LNCAP (cell line): Measurements from ENCODE around the gene CSRNP3.

Experiments used
- CTCF ChIP-seq: fragments of 450-650 bp; IDR thresholded peaks from 2 replicates; pipeline ENCODE4 v1.5.1; 2017; ENCODE audit warnings: mild to moderate bottlenecking

The CSRNP3 gene, protein sequence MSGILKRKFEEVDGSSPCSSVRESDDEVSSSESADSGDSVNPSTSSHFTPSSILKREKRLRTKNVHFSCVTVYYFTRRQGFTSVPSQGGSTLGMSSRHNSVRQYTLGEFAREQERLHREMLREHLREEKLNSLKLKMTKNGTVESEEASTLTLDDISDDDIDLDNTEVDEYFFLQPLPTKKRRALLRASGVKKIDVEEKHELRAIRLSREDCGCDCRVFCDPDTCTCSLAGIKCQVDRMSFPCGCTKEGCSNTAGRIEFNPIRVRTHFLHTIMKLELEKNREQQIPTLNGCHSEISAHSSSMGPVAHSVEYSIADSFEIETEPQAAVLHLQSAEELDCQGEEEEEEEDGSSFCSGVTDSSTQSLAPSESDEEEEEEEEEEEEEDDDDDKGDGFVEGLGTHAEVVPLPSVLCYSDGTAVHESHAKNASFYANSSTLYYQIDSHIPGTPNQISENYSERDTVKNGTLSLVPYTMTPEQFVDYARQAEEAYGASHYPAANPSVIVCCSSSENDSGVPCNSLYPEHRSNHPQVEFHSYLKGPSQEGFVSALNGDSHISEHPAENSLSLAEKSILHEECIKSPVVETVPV

DNA sequence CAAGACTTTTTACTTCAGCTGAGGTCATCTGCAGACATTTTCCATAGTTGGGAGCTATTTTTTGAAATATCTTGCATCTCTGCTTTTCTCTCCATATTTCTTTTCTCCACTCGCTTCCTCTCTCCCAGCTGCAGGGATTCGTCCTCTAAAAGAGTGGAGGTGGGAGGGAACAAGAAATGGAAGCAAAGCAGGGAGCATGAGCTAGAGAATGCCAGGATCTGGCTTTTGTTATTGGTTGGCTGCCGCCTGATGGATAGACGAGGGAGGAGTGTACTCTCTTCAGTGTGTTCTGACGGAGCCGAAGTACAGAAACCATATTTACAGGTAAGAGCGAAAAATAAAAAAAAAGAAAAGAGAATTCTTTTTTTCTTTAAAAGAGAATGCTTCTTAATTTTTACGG, at the start of gene CSRNP3:
CSRNP3 (plus strand) TSS at position 282 of the 400 bp plus-strand sequence. CDS start 125,368 bp downstream, outside the sequence.
- TF ChIP-seq CTCF = no peak

DNA sequence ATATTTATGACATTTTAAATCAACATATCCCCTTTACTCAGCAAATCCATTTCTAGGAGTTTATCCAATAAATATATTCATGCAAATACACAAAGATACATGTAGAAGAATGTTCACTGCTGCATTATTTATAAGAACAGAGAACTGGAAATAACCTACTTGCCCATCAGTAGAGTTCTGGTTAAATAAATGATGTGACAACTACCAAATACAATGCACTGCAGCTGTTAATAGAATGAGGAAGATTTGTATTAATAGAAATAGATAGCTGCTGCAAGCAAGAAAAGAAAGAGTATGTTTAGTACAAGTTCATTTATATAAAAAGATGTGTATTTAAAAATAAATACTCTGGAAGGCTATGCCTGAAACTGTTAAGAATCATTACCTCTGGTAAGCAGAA, 49.3 kb upstream of the CSRNP3 start:
- TF ChIP-seq CTCF = no peak

GRCh38 chr2:165423081-165423480, 46.4 kb upstream of the CSRNP3 start:
- no peak for TF ChIP-seq CTCF

DNA sequence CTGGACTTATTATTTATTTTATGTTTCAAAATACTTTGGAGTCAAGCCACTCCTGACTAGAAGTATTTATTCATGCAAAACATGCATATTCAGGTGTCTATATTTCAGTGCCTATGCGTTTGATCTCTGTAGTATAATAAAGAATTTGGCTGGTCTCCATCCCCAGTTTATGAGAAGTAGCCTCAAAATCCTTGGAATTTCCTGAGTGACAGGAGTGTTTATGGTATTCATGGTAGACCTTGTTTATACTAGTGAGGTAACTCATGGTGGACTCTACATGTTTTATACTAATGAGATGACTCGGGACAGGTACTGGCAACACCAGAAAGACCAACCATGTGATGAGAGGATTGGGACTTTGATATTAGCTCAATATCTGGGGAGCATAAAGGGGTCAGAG, 43.9 kb upstream of the CSRNP3 start:
- no peak for TF ChIP-seq CTCF

GRCh38 chr2:165427686-165428085, 41.8 kb upstream of the CSRNP3 start:
- TF ChIP-seq CTCF = no peak

DNA sequence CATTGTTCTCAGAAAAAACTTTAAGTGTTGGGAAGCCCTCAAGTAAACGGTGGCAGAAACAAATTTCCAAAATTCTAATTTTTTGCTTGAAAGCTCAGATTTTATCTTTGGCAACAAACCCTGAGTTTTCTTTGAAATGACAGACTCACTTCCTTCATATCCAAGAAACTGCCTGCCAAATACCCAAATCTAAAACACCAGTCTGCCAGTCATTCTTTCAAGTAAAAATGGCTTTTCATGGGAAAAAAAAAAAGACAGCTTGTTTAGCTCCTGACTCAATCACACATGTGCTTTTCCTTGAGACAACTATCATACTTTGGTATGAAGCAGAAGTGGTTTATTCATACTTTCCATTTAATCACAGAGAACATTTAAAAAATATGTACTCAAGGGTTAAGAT, 40.6 kb upstream of the CSRNP3 start:
- no peak for TF ChIP-seq CTCF

- no peak for TF ChIP-seq CTCF
Measured at GRCh38 chr2:165431014-165431413, 38.5 kb upstream of the CSRNP3 start.
